ENCODE measurements around the gene NYAP2.
A peak's percentile ranks its signal among the peaks of the same experiment; 100 is the strongest.

NYAP2 gene

DNA sequence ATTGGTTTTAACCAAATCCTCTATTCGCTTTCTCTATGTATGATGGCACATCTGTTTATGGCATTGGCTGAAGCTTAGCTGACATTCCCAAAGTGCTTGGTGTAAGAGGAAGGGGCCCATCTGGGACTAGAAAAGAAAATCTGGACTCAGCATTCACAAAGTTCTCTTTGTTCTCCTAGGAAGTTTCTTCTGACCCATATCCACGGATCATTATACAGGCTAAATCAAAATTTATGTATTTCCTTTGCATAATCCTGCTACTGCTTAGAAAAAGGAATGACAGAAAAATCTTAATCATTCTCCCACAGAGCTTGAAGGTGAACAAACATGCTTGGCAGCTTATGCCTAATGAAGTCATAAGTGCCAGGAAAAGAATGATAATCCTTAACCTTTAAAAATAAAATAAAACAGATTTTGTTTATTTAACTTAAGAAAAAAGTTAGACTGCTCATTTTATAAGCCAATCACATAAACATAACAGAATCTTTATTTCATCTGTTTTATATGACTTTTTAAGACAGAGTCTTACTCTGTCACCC lies 88.4 kb downstream of the NYAP2 start:
- DNase-seq: no peak

DNA sequence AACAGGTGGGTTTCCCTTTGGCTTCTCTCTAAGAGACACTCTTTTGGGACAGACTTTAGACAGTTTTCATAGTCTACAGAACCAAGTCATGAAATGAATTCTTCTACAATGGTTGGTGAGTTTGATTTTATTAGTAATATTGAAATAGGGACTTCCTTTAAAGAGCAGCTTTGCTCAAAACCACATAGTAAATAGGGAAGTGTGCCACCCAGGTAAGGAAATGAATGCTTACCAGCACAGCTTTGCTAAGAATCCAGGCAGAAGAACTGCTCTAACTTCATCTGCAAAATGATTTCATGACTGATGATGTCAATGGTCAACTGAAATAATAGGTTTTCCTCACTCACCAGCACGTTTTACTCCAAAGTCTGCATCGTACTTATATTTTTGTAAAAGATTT lies 89.2 kb downstream of the NYAP2 start:
- no peak for DNase-seq

DNA sequence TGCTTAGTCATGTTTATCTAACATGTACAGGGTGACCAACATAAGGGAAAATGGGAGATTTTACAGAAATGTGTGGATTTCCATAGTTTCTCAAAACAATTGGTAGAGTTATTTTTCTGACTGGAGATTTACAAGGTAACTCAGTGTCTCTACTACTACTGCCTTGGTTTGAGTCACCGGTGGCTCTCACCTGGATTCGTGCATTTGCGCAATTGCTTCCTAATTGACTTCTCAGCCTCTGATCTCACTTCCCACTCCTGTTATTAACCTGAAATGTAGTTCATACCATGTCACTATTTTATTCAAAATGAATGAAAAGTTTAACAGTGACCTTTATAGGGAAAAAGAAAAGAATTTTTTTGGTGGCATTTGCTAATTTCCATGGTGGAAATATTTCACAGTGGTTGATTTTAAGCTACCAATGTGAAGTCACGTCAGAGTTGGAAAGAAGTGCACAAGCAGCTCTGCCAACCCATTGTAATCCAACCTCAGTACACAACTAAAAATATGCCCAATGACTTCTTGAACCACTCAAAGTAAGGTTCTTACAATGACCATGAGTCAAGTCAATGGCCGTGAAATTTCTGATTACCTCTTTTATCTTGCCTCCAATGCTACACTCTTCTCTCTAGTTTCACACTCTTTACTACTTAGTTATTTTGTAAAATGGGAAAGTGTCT lies 94.0 kb downstream of the NYAP2 start:
- DNase-seq: no peak

DNA sequence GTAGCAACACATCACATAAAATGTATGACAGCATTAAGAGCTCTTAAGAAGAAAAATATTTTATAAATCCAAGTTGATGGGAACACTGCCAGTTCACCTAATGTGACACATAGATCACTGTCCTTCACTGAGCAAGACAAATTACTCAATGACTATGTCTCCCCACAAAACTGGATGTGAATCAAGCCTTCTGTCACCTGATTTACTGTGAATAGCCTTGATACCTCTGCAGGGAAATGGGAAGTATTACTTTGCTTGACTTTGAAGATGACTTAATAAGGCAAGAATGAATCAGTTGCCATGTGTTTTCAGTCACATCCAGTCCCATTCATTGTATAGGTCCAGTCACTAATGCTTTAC lies 94.6 kb downstream of the NYAP2 start:
- no peak for DNase-seq

DNA sequence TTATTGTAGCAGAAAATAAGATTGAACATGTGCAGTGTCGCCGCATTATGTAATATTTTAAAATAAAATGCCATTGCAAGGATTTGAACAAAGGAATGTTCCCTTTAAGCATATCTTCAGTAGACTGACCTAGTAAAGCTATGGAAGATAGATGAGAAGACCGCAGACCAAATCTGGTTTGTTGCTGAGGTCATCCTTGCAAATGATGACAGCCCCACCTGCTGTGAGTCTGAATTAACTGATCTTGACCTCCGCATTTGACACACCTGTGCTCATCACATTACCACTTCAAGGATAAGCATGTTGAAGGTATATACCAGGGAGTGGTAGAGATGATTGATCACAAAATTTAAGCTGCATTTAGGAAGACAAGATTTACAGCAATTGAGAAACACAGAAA lies 96.2 kb downstream of the NYAP2 start:
- DNase-seq: no peak

DNA sequence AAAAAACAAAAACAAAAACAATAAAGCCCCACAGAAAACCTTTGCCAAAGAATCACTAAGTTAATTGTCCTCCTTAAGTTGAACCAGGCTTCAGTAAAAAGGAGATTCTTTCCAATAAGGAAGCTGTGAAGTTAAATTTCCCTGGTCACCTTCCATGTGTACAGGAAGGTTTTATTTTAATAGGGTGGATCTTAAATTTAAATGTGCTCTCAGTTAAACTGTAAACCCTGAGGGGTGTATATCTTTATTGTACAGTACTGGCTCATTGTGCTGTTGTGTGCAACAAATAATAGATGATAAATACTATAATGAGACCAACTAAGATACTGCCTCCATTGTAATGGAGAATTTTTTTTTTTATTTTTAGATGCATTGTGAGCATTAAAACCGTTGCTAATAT lies 97.1 kb downstream of the NYAP2 start:
- DNase-seq: no peak

DNA sequence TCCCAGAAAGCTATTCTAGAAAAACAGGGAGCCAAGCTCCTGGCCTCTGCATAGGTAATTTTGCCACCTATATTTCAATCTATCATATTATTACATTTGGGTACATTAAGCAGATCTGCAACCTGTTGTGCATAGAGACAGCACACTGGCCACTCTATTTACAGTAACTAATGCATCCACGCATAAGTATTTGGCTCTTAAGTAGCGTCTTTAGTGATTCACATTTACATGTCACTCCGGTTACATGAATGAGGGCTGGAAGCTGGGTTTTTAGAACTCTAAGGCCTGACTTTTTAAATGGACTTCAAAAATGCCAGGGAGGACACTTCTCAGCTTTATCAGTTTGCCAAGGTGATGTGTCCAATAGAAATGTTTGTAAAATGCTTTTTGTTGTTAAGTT lies 97.7 kb downstream of the NYAP2 start:
- no peak for DNase-seq

DNA sequence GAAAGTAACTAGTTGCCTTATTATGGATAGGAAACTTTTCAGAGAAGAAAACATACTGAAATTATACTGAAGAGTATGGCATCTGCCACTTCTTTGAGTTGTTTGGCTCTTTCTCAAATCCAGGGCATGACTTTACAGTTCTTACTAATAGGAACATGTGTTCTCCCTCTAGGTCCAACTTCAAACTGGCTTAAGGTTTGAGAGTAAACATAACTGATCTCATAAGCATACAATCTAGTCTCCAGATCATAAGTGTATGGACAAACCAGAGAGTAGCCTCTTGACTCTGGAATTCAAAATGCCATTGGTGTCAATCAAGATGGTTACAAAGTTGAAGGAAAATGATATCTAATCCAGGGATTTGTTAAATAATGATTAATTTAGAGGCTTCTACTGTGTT lies 101.5 kb downstream of the NYAP2 start:
- no peak for DNase-seq

DNA sequence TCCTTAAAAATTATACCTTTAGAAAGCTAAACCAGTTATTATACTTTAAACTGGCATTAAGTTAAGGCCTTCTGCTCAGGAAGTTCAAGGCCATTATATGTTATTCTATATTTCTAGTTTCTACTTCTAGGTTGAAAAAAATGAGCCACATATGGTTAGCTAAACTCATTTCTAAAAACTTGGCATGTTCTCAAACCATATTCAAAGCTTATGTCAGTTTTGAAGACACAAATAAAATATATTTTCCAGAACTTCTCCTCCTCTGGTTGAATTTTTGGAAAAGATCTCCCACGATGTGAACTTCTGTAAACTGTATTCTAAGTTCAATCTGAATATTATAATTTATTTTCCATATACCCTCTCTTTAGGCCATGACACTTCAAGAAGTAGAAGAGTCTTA lies 103.5 kb downstream of the NYAP2 start:
- no peak for DNase-seq

DNA sequence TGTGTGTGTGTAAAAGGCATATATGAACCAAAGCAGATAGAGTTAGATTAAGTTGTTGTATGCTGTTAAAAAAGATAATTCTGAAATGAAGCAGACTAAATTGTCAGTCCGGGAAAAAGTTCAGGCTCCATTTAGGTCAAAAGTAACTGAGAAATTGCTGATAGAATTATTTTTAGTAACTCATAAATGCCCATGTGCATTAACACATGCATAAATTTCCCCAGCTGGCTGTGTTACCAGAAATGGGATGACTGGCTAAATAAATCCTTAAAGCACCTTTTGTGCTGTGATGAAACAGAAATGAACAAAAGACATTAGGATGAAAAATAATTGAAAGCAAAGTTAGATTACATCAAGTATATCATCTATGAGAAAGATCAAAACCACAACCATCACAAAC lies 111.3 kb downstream of the NYAP2 start:
- DNase-seq: no peak

DNA sequence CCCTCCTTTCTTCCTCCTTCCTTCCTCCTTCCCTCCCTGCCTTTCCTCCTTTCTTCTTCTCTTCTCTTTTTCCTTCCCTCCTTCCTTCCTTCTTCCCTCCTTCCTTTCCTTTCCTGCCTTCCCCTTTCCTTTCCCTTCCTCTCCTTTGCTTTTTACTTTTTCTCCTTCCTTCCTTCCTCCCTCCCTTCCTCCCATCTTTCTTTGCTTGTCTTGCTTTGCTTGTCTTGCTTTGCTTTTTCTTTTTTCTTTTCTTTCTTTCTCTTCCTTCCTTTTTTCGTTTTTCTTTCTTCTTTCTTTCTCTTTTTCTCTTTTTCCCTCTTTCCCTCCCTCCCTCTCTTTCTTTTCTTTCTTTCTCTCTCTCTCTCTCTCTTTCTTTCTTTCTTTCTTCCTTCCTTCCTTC lies 113.0 kb downstream of the NYAP2 start:
- no peak for DNase-seq

DNA sequence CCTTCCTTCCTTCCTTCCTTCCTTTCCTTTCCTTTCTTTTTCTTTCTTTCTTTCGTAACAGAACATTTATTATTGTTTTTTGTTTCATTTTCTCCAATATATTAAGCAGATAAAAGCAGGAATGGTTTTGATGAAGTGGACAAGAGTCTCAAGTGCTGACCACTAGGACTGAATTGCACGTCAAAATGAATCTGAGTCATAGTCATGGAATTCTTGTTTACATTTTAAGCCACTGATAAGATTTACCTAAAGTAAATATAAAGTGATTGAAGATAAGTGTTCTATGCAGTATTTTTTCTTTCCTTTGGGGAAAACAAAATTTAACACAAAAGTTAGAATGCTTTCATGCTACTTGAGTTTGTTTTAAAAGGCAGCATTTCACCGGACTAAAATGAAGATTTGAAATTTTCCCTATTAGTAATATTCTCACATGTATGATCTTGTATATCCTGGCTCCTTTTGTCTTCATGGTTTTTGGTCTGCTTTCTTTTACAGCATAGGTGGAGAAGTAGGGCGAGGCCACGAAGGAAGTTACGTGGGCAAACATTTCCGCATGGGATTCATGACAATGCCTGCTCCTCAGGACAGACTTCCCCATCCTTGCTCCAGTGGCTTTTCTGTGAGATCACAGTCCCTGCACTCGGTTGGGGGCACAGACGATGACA lies 113.5 kb downstream of the NYAP2 start:
- DNase-seq: no peak

DNA sequence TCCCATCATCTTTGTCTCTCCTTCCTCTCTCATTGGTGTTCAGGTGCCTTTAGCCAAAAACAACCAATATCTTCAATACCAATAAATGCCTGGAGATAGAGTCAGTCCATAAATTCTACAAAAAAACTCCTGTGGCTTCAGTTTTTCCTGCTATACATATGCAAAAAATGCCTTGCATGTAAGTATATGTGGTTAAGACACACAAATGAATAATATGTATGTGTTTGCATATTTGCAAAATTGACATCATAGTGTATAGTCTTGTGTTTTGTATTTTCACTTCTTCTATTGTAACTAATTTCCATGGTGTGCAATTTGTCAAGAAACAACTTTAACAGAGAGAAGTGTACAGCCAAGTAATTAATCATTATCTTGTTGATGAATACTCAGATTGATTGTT lies 115.5 kb downstream of the NYAP2 start:
- DNase-seq: no peak

DNA sequence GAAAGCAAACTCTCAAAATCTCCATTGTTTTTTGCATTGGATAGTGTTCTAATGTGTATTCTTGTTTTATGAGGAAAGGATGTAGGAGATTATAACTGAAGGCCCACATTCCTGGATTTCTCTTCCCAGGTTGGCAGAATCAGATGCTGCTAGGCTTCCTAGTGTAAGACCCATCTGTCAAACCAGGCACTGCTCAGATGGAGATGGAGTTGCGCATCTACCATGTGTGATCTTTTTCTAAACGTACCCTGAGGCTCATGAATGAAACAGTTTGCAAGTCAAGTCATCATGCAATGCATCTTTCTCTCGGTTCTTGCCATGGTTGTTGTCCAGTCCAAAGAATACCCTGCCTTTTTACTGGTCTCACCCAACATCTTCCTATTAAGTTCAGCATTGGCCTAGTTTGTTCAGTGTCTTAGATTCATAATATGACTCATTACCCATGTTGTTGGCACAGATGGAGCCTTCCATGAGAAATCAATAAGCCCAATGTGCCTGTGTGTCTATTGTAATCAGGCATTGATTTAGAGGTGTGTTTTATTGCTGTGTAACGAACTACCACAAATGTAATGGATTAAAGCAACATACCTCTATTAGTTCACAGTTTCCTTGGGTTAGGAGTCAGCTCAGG lies 127.4 kb downstream of the NYAP2 start:
- DNase-seq: no peak

DNA sequence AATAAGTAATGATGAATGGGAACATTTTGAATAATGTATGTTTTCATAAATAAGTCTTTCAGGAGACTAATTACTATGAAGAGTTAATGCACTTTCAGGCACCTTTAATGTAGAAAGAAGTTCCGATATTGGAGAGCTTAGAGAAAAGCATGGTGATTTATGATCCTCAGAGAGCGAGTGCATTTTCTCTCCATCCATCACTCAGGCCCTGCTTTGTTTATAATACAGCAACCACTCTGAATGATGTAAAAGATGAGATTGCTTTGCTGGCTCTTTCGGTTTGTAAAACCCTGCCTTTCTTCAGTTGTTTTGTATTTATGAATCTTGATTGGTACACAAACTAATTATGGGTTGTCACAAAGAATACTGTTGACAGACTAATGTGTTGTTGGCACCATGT lies 132.0 kb downstream of the NYAP2 start:
- DNase-seq: no peak

DNA sequence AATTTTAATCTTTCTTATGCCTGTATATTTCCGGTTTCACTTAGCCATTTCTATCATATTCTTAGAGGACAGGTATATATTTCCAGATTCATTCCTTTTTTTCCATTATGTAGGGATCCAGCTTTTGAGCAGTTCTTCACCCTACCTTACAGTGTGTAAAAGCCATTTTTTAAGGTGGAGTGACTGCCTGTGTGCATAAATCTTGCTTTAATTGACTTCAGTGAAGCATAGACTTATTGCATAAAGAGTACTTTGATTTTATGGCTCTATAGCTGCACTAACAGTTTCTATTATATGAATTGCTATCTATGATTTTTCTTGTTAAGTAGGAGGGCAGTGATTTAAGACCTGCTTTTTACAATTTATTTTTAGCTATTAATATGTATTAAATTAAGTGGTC lies 132.6 kb downstream of the NYAP2 start:
- DNase-seq: no peak

DNA sequence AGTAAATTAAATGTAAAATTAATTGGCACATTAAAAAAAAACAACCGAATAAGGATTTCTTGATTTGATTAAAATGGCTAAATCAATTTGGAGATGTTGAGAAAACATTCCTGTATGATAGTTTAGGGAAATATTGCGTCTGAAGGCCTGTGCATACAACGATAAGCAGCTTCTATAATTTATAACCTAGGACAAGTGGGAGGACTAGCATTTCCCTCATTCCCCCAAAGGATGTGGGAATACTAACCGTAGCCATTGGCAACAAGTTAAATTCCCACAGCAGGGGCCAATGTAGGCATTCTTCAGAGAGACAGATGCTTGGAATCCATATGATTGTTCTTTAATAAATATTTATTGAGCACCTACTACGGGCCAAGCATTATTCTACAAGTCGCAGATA lies 134.5 kb downstream of the NYAP2 start:
- no peak for DNase-seq

DNA sequence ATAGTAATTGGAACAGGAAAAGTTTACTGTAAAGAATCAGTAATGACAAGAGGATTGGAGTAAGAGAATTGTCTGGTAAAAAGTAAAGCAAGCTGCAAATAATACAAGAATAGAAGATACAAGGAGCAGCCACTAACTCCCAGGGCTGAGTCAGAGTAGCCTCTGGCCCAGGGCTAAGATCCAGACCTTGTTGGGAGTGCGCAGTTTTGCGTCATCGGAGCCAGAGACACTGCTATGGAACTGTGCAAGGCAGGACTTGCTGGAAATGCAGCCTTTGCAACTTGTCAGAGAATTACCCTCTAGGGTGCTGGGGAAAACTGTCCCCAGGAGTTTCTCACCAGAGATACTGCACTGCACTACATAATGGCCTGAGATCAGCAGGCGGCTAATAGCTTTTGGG lies 135.2 kb downstream of the NYAP2 start:
- DNase-seq: no peak

DNA sequence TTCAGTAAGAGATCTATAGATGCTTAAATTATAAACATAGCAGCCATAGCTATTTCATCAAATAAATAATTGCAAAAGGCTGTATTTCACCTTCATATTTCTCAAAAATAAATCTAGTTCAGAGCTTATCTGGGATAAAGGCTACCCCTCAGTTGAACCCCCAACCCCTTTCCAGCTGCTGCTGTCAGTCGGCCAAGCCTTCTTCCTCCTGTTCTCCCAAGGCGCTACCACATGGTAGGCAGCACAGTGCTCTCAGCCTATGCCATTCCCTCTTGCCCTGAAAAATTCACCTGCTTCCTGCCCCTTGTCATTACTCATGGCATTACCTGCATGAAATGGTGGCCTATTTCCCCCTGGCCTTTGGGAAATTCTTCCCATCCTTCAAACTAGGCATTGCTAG lies 136.5 kb downstream of the NYAP2 start:
- no peak for DNase-seq

DNA sequence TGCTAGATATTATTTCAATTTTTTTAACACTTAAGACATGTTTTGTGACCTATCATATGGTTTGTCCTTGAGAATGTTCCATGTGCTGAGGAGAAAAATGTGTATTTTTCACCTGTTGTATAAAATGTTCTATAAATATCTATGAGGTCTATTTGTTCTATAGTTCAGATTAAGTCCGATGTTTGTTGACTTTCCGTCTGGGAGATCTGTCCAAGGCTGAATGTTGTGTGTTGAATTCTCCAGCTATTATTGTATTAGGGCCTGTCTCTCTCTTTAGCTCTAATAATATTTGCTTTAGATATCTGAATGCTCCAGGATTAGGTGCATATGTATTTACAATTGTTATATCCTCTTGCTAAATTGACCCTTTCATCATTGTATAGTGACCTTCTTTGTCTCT lies 144.1 kb downstream of the NYAP2 start:
- no peak for DNase-seq

DNA sequence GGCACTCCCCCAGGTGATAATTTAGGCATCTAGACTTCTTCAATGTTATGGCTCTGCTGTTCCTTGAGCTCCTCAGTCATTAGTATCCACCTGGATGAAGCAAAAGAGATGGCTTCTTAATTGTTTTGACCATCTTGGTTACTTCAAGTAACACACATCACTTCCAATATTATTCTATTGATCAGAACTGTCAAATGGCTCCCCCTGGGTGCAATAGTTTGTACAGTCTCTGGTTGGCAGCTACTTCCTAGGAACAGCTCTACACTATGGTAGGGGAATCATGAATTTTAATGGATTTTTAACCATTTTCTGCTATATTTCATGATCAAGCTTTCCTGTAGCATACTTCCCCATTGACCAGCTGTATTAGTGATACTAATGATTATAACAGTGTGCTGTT lies 157.0 kb downstream of the NYAP2 start:
- no peak for DNase-seq

DNA sequence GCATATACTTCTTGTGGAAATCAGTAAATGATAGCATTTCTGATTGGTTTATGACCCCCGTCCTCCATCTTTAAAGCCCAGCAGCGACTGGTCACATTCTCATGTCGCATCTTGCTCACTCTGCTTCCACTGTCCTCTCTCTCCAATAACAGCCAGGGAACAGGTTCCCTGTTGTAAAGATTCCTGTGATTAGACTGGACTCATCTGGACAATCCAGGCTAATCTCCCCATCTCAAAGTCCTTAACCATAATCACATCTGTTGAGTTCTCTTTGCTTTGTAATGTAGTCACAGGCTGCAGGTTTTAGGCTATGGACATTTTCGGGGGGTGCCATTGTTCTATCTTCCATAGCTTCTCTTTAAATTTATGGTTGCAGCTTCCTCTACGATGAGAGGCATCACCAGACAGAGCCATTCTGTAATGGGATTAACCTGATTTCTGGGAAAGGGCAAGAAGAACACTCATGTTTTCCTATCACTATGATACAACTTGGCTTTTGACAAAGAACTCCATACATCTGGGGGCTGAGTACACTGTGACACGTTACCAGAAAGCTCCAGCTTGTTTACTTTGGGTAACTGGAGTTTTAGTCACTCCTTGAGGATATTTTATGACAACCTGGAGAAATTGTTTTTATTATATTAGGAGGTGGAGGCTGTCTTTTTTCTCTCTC lies 159.0 kb downstream of the NYAP2 start:
- DNase-seq: no peak

DNA sequence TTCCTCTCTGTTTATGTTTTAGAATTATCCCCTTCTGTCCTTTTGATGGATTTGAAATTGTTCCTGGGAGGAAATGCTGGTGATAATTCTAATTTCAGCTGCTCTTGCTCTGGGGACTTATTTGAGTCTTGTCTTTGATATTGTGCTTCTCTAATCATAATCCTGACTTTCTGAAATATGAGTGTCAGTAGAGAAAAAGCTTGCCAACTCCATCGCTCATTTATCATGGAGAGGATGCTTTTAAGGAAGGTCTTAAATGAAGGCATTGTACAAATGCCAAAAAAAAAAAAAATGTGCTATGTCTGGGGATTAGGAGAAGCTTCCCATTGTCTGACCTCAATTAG lies 159.5 kb downstream of the NYAP2 start:
- DNase-seq: no peak

DNA sequence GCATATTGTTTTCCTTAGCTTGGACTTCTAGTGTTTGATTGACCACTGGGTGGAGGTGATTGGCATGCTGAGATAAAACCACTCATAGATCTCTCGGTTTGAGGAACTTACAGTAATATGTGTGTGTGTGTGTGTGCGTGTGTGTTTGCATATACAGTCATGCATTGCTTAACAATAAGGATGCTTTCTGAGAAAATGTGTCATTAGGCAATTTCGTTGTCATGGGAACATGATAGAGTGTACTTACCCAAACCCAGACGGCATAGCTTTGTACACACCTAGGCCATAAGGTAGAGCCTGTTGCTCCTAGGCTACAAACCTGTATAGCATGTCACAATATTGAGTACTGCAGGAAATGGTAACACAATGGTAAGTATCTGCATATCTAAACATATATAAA lies 167.3 kb downstream of the NYAP2 start:
- peak; percentile 88 for DNase-seq
